HG02938 (cell line): ENCODE data around the gene STBD1.
"Not testable (repeated sequence)": the region's sequence is repeated elsewhere in the genome, so short reads cannot be mapped to it uniquely, and the experiment has no call there.

Experiments used
- ATAC-seq: cut with Tn5 transposase; IDR thresholded peaks from one replicate; pipeline ENCODE4 v1.9.1; 2021; ENCODE audit warnings: mild to moderate bottlenecking, moderate library complexity; ENCODE audit not compliant: unreplicated experiment

STBD1 gene

GRCh38 chr4:76315267-76315918 lies 8.9 kb downstream of the STBD1 start:
- ATAC-seq, result no peak

DNA sequence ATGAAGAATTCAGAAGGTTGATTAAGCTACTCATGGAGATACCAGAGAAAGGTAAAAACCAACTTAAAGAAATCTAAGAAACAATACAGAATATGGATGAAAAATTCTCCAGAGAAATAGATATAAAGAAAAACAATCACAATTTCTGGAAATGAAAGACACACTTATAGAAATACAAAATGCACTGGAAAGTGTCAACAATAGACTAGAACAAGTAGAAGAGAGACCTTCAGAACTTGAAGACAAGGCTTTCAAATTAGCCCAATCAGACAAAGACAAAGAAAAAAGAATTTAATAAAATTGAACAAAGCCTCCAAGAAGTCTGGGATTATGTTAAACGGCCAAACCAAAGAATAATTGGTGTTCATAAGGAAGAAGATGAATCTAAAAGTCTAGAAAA lies 9.6 kb downstream of the STBD1 start:
- ATAC-seq, result no peak

DNA sequence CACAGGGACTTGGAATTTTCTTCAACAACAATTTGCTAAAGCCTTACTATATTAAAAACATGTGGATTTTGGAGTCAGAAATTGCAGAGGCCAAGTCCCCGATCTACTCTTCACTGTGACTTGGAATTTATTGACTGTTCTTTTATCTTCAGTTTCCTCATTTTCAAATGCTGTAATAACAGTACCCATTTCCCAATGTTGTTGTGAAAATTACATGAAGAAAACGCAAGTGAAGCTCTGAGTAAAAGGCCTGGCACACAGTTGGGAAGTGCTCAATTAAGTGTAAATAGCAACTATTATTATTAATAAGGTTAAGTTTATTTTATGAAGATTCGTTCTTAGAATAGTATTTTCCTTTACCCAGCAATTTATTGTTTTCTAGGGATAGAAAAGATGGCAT lies 15.7 kb downstream of the STBD1 start:
- ATAC-seq, result no peak

GRCh38 chr4:76325072-76325471 lies 18.5 kb downstream of the STBD1 start:
- no peak for ATAC-seq

- no peak for ATAC-seq
These were observed 20.0 kb downstream of the STBD1 start for GRCh38 chr4:76326515-76326914.

- no peak for ATAC-seq
These were observed 28.4 kb downstream of the STBD1 start for GRCh38 chr4:76334885-76335284.

- ATAC-seq, result no peak
These were observed 32.8 kb downstream of the STBD1 start for GRCh38 chr4:76339364-76339763.

DNA sequence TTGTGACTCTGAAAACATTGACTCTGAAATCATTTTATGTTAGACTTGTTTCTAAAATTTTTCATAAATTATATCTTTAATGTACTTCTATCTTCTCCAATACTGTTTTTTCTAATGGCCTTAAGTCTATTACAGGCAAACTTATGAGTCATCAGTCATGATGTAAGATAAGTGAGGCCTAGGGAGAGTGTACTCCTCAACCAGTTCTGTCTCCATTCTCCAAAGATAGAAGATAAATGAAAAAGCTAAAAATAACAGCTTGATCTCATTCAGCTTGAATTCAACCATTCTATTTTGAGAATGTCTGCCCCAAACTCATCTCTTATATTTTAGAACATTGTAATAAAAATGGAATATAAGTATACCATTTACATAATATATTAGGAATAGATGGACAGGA lies 34.5 kb downstream of the STBD1 start:
- ATAC-seq, result no peak

DNA sequence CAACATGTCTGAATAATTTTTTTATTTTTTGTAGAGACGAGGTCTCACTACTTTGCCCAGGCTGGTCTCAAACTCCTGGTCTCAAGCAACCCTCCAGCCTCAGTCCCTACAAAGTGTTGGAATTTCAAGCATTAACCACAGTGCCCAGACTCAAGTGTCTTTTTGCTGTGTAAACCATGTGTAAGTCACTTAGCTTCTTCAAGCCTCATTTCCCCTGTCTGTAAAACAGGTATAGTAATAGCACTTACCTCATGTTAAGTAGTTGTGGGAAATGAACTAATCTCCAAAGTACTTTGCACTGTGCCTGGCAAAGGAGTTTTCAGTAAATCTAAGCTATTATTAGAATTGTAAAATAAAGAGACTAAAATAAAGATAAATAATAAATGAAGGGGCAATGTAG lies 35.7 kb downstream of the STBD1 start:
- ATAC-seq, result no peak

- ATAC-seq, result no peak
These were observed 36.3 kb downstream of the STBD1 start for GRCh38 chr4:76342803-76343202.

GRCh38 chr4:76354517-76355473 lies 48.3 kb downstream of the STBD1 start:
- no peak for ATAC-seq

GRCh38 chr4:76357981-76358380 lies 51.4 kb downstream of the STBD1 start:
- no peak for ATAC-seq

GRCh38 chr4:76359881-76360466 lies 53.4 kb downstream of the STBD1 start:
- not testable (repeated sequence) for ATAC-seq
